BE2C (cell line): ENCODE results near the gene ELF1.

ENCODE experiments used
- DNase-seq: peaks from one replicate; pipeline ENCODE4 v3.0.0-alpha.2; 2020
- H3K27me3 ChIP-seq: fragments of 250-450 bp; sonication (Bioruptor Pico); 2 replicates; pipeline ENCODE4 v1.5.1; 2020; ENCODE audit warnings: mild to moderate bottlenecking
- H3K36me3 ChIP-seq: fragments of 250-450 bp; sonication (Bioruptor Pico); 2 replicates; pipeline ENCODE4 v1.5.1; 2020; ENCODE audit warnings: mild to moderate bottlenecking
- H3K4me1 ChIP-seq: fragments of 250-450 bp; sonication (Bioruptor Pico); 2 replicates; pipeline ENCODE4 v1.5.1; 2020
- H3K4me3 ChIP-seq: 2 replicates; pipeline ENCODE4 v1.5.1; 2011; ENCODE audit warnings: low read depth, low read length
- H3K9me3 ChIP-seq: fragments of 250-450 bp; sonication (Bioruptor Pico); 2 replicates; pipeline ENCODE4 v1.5.1; 2020
- TF ChIP-seq, protein P1 (sequence below): IDR thresholded peaks from 2 replicates; pipeline ENCODE4 v1.5.1; 2012; ENCODE audit warnings: mild to moderate bottlenecking, low read depth, low read length

Gene ELF1

GRCh38 chr13:40958655-40959054 is 60.5 kb downstream of the ELF1 start:
- no peaks in the 10 kb centered on the region for H3K27me3 ChIP-seq
- H3K4me1 ChIP-seq: no peaks in the 10 kb centered on the region
- TF ChIP-seq, protein P1, sequence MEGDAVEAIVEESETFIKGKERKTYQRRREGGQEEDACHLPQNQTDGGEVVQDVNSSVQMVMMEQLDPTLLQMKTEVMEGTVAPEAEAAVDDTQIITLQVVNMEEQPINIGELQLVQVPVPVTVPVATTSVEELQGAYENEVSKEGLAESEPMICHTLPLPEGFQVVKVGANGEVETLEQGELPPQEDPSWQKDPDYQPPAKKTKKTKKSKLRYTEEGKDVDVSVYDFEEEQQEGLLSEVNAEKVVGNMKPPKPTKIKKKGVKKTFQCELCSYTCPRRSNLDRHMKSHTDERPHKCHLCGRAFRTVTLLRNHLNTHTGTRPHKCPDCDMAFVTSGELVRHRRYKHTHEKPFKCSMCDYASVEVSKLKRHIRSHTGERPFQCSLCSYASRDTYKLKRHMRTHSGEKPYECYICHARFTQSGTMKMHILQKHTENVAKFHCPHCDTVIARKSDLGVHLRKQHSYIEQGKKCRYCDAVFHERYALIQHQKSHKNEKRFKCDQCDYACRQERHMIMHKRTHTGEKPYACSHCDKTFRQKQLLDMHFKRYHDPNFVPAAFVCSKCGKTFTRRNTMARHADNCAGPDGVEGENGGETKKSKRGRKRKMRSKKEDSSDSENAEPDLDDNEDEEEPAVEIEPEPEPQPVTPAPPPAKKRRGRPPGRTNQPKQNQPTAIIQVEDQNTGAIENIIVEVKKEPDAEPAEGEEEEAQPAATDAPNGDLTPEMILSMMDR: no peak
- no peaks in the 10 kb centered on the region for H3K9me3 ChIP-seq
- H3K36me3 ChIP-seq: no peaks in the 10 kb centered on the region
- no peak for DNase-seq
- H3K4me3 ChIP-seq: no peak overlapping the region

GRCh38 chr13:40946485-40946884 is 72.6 kb downstream of the ELF1 start:
- TF ChIP-seq, protein P1: no peak
- Histone ChIP-seq H3K36me3 (no peaks in the 10 kb centered on the region), H3K27me3 (no peaks in the 10 kb centered on the region), H3K4me3 (no peak overlapping the region), H3K9me3 (no peaks in the 10 kb centered on the region), H3K4me1 (no peaks in the 10 kb centered on the region)
- no peak for DNase-seq

DNA sequence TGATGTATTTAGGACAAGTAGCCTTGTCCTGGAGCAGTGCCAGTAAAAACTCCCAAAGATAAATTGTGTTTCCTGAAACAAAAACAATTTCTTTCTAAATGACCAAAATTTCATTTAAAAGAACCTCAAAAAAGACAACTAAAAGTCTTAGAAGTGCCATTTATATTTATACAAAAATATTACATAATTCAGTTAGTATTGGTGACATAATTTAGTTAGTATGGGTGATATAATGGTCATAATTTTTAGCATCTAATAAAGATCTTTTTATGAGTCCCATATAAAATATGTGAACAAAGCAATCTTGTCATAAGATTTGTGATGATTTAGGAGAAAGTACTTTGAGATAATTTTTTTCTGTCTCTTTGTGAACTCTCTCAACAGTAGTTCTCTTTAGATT is 76.0 kb downstream of the ELF1 start:
- H3K36me3 ChIP-seq: no peaks in the 10 kb centered on the region
- H3K4me3 ChIP-seq: no peak overlapping the region

DNA sequence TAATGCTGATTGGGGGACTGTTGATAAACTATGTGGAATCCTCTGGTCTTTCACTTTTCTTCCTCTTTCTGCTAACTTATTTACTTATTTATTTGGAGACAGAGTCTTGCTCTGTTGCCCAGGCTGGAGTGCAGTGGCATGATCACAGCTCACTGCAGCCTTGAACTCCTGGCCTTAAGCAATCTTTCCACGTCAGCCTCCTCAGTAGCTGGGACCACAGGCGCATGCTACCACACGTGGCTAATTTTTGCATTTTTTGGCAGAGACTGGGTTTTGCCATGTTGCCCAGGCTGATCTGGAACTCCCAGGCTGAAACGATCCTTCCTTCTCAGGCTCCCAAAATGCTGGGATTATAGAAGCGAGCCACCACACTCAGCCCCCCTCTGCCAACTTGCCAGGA is 77.5 kb downstream of the ELF1 start:
- Histone ChIP-seq H3K9me3 (no peaks in the 10 kb centered on the region), H3K27me3 (no peaks in the 10 kb centered on the region), H3K36me3 (no peaks in the 10 kb centered on the region), H3K4me1 (no peaks in the 10 kb centered on the region), H3K4me3 (no peak overlapping the region)
- TF ChIP-seq, protein P1: no peak
- DNase-seq: no peak

More for the DNA sequence above, 76.0 kb downstream of the ELF1 start:
- no peak for DNase-seq
- TF ChIP-seq, protein P1: no peak
- Histone ChIP-seq H3K27me3 (no peaks in the 10 kb centered on the region), H3K9me3 (no peaks in the 10 kb centered on the region), H3K4me1 (no peaks in the 10 kb centered on the region)

- Histone ChIP-seq H3K4me1 (no peaks in the 10 kb centered on the region), H3K4me3 (no peak overlapping the region), H3K27me3 (no peaks in the 10 kb centered on the region), H3K36me3 (no peaks in the 10 kb centered on the region), H3K9me3 (no peaks in the 10 kb centered on the region)
- no peak for DNase-seq
- TF ChIP-seq, protein P1: no peak
These were observed 78.3 kb downstream of the ELF1 start for GRCh38 chr13:40940841-40941240.

- Histone ChIP-seq H3K4me1 (no peaks in the 10 kb centered on the region), H3K9me3 (no peaks in the 10 kb centered on the region), H3K27me3 (no peaks in the 10 kb centered on the region), H3K4me3 (no peak overlapping the region), H3K36me3 (no peaks in the 10 kb centered on the region)
- DNase-seq: no peak
- TF ChIP-seq, protein P1: no peak
These were observed 85.5 kb downstream of the ELF1 start for GRCh38 chr13:40933508-40934204.
